ENCODE measurements around the gene DKK2. TPM values are rescaled to one million over a fixed set of nuclear protein-coding genes. Genes with fewer than 3 reads are reported as not detected.
A peak's percentile ranks its signal among the peaks of the same experiment; 100 is the strongest.

DKK2 gene
- total RNA-seq, 1 donor, result 0.27 TPM

GRCh38 chr4:107066621-107067020 is 30.5 kb upstream of the DKK2 start:
- no peak for DNase-seq (ENCODE audit: low read depth)
- TF ChIP-seq CTCF (IDR thresholded peaks at IDR 0.05; ENCODE audit: insufficient read depth, low read length), result no peak
- H3K4me3 ChIP-seq (ENCODE audit: low read depth, low read length), result no peak overlapping the region

GRCh38 chr4:107065201-107065600 is 29.1 kb upstream of the DKK2 start:
- no peak overlapping the region for H3K4me3 ChIP-seq (ENCODE audit: low read depth, low read length)
- DNase-seq (ENCODE audit: low read depth), result no peak
- no peak for TF ChIP-seq CTCF (IDR thresholded peaks at IDR 0.05; ENCODE audit: insufficient read depth, low read length)

GRCh38 chr4:107060388-107060787 is 24.3 kb upstream of the DKK2 start:
- peak; percentile 33 for DNase-seq (ENCODE audit: low read depth)
- no peak for TF ChIP-seq CTCF (IDR thresholded peaks at IDR 0.05; ENCODE audit: insufficient read depth, low read length)
- H3K4me3 ChIP-seq (ENCODE audit: low read depth, low read length), result no peak overlapping the region

GRCh38 chr4:107058828-107059227 is 22.7 kb upstream of the DKK2 start:
- peak; percentile 15 for DNase-seq (ENCODE audit: low read depth)
- H3K4me3 ChIP-seq (ENCODE audit: low read depth, low read length), result no peak overlapping the region
- no peak for TF ChIP-seq CTCF (IDR thresholded peaks at IDR 0.05; ENCODE audit: insufficient read depth, low read length)

GRCh38 chr4:107050525-107051135 is 14.5 kb upstream of the DKK2 start:
- peak; percentile 21 for DNase-seq (ENCODE audit: low read depth)
- peak; percentile 75 for TF ChIP-seq CTCF (IDR thresholded peaks at IDR 0.05; ENCODE audit: insufficient read depth, low read length)
- no peak overlapping the region for H3K4me3 ChIP-seq (ENCODE audit: low read depth, low read length)

GRCh38 chr4:107046261-107046660 is 10.1 kb upstream of the DKK2 start:
- no peak overlapping the region for H3K4me3 ChIP-seq (ENCODE audit: low read depth, low read length)
- no peak for TF ChIP-seq CTCF (IDR thresholded peaks at IDR 0.05; ENCODE audit: insufficient read depth, low read length)
- no peak for DNase-seq (ENCODE audit: low read depth)

GRCh38 chr4:107044170-107044569 is 8.1 kb upstream of the DKK2 start:
- TF ChIP-seq CTCF (IDR thresholded peaks at IDR 0.05; ENCODE audit: insufficient read depth, low read length), result no peak
- peak; percentile 27 for DNase-seq (ENCODE audit: low read depth)
- H3K4me3 ChIP-seq (ENCODE audit: low read depth, low read length), result no peak overlapping the region

Data from fibroblast of the aortic adventitia (primary cell).